OCI-LY3 (cell line): ENCODE results near the gene MYOCOS.

Experiments used
- EZH2phosphoT487 ChIP-seq: fragments of 200-600 bp; shearing (Covaris generic); IDR thresholded peaks from 2 replicates; pipeline ENCODE4 v1.6.1; 2018; ENCODE audit warnings: antibody characterized with exemption, mixed run types, low read depth
- TF ChIP-seq, protein P1 (sequence below): fragments of 200-600, 300-600 bp; sonication (generic); IDR thresholded peaks from 2 replicates; pipeline ENCODE4 v1.5.1; 2014; ENCODE audit warnings: antibody characterized with exemption, low read length, low read depth

GRCh38 chr1:171643156-171643555 lies 21.1 kb downstream of the MYOCOS start:
- TF ChIP-seq, protein P1, sequence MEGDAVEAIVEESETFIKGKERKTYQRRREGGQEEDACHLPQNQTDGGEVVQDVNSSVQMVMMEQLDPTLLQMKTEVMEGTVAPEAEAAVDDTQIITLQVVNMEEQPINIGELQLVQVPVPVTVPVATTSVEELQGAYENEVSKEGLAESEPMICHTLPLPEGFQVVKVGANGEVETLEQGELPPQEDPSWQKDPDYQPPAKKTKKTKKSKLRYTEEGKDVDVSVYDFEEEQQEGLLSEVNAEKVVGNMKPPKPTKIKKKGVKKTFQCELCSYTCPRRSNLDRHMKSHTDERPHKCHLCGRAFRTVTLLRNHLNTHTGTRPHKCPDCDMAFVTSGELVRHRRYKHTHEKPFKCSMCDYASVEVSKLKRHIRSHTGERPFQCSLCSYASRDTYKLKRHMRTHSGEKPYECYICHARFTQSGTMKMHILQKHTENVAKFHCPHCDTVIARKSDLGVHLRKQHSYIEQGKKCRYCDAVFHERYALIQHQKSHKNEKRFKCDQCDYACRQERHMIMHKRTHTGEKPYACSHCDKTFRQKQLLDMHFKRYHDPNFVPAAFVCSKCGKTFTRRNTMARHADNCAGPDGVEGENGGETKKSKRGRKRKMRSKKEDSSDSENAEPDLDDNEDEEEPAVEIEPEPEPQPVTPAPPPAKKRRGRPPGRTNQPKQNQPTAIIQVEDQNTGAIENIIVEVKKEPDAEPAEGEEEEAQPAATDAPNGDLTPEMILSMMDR = no peak
- TF ChIP-seq EZH2phosphoT487 = no peak
